ENCODE measurements around the gene FZD10. TPM values are rescaled to one million over a fixed set of nuclear protein-coding genes. Genes with fewer than 3 reads are reported as not detected.

Gene FZD10
- total and polyA plus RNA-seq, 10 donors = 0.02 to 0.20 (median 0.11) TPM; not detected in 5

DNA sequence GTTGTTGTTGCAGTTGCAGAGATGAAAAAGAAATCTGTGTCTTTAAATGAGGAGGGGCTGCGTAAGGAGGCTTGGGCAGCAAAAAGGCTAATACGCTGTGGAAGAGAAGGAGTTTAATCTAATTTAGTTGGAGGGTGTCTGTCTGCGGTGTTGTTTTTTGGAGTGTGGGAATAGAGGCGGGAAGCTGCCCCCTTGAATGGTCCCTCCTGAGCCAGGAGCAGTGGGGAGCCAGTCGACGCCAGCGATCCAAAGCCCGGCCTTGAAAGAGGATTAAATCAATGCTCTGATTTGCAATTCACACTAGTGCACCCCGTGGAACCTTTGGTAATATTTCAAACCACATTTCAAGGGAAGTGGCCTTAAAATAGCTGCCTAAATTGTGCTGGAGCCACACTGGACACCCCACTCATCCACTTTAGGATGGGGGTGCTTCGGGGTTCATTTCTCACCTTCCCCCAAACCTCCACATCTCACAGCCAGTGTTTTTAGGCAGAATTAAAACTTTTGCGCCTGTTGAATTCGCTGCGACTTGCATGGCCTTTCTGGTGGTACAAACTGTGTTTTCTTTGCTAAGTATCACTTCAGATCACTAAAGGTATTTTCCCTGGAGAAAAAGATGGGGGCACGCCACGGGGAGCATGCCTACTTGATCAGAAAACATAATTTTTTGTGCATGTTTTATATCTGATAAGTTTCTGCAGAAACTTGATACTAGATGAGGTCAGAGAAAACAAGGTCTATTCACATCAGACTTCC lies 4.1 kb upstream of the FZD10 start:
- DNase-seq = no peak
- Histone ChIP-seq H3K27ac (no peak overlapping the region), H3K9me3 (no peaks in the 10 kb centered on the region), H3K27me3 (replicated peaks in 1 of 7) (peaks cover 6 to 91% (median 57%) of the 10 kb centered on the region in 7 donors), H3K4me3 (no peak overlapping the region), H3K36me3 (no peaks in the 10 kb centered on the region), H3K4me1 (peaks cover 0 to 25% (median 13%) of the 10 kb centered on the region in 6 donors)
- 23 to 36% (median 28%) methylated on average over 15 of the region's 15 CpGs for WGBS, 5 donors
- TF ChIP-seq POLR2AphosphoS5 (IDR thresholded peaks at IDR 0.05) = no peak
- TF ChIP-seq, protein P1, sequence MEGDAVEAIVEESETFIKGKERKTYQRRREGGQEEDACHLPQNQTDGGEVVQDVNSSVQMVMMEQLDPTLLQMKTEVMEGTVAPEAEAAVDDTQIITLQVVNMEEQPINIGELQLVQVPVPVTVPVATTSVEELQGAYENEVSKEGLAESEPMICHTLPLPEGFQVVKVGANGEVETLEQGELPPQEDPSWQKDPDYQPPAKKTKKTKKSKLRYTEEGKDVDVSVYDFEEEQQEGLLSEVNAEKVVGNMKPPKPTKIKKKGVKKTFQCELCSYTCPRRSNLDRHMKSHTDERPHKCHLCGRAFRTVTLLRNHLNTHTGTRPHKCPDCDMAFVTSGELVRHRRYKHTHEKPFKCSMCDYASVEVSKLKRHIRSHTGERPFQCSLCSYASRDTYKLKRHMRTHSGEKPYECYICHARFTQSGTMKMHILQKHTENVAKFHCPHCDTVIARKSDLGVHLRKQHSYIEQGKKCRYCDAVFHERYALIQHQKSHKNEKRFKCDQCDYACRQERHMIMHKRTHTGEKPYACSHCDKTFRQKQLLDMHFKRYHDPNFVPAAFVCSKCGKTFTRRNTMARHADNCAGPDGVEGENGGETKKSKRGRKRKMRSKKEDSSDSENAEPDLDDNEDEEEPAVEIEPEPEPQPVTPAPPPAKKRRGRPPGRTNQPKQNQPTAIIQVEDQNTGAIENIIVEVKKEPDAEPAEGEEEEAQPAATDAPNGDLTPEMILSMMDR (IDR thresholded peaks at IDR 0.05 in 8 of 11, conservative IDR thresholded peaks at IDR 0.05 in 3 of 11) = no peak
- no peak for TF ChIP-seq POLR2A (IDR thresholded peaks at IDR 0.05)
- intact Hi-C loops (cut with DNase I; ENCODE audit: low total_unique reads) = no loop called here

DNA sequence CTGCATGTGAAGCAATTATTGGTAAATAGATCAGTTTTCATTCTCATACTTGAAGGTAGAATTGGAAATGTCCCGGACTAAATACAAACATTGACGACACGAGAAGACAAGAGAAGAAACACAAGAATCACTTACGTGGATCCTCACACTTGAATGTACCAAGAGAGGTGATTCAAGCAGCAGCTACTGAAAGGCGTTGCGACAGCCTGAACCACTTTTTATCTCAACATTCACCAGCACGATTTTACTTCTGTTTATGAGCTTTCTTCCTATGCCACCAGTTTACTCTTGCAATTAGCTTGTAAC lies 3.6 kb upstream of the FZD10 start:
- 30 to 61% (median 38%) methylated on average over 7 of the region's 7 CpGs for WGBS, 5 donors

DNA sequence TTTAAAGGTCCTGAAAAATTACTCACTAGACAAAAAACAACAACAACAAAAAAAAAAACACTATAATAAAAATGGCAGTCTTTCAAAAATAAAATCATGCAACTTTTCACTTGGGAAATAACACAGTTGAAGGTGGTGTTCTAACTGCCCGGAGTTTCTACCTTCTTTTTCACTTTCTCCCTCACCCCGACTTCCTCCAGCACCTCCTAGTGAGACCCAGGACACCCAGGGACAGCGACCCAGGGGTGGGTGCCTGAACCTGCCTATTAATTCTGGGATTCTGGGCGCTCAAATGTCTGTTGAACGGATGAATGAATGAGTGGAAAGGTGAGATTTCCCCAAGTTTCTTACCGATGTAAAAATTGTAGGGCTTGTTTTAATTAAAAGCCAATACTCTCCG lies 2.0 kb upstream of the FZD10 start:
- H3K27ac ChIP-seq = no peak overlapping the region
- no peaks in the 10 kb centered on the region for H3K9me3 ChIP-seq
- peak overlapping the region in 1 of 8 donors; percentile 23 for H3K4me3 ChIP-seq
- DNase-seq = no peak
- H3K36me3 ChIP-seq = no peaks in the 10 kb centered on the region
- intact Hi-C loops (cut with DNase I; ENCODE audit: low total_unique reads) = no loop called here
- H3K27me3 ChIP-seq (replicated peaks in 1 of 7) = peaks cover 6 to 96% (median 71%) of the 10 kb centered on the region in 7 donors
- 8 to 16% (median 12%) methylated on average over 7 of the region's 7 CpGs for WGBS, 5 donors
- TF ChIP-seq POLR2AphosphoS5 (IDR thresholded peaks at IDR 0.05) (no peak), POLR2A (IDR thresholded peaks at IDR 0.05) (no peak)
- TF ChIP-seq, protein P1 (IDR thresholded peaks at IDR 0.05 in 8 of 11, conservative IDR thresholded peaks at IDR 0.05 in 3 of 11) = no peak
- peaks cover 0 to 28% (median 13%) of the 10 kb centered on the region in 6 donors for H3K4me1 ChIP-seq

More for the DNA sequence above, 3.6 kb upstream of the FZD10 start:
- Histone ChIP-seq H3K27ac (no peak overlapping the region), H3K36me3 (no peaks in the 10 kb centered on the region), H3K9me3 (no peaks in the 10 kb centered on the region), H3K4me3 (no peak overlapping the region), H3K4me1 (peaks cover 0 to 28% (median 13%) of the 10 kb centered on the region in 6 donors), H3K27me3 (replicated peaks in 1 of 7) (peaks cover 6 to 95% (median 62%) of the 10 kb centered on the region in 7 donors)
- TF ChIP-seq, protein P1 (IDR thresholded peaks at IDR 0.05 in 8 of 11, conservative IDR thresholded peaks at IDR 0.05 in 3 of 11) = no peak
- TF ChIP-seq POLR2AphosphoS5 (IDR thresholded peaks at IDR 0.05) = no peak
- no peak for TF ChIP-seq POLR2A (IDR thresholded peaks at IDR 0.05)
- intact Hi-C loops (cut with DNase I; ENCODE audit: low total_unique reads) = no loop called here
- DNase-seq = no peak

DNA sequence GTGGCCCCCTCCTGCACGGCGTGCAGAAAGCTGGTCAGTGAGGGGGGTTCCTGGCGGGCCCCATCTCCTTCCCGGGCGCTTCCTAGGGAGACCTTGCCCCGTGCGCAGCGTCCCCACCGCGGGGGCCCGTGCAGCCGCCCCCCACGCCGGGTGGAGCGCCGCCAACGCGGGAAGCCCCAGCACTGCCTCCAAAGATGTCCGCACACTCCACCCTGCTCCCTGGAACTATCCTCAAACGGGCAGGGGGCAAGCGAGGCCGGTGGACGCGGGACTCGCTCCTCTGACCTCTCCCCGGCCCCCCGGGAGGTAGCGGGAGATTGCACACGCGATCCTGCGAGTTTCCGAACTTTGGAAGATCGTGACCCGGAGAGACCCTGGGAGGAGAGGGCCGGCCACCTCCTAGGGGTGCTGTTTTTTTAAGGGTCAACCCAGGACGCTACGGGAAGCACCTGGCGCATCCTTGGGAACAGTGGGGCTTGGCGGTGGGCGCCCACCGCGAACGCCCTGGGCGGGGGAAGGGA lies 1.5 kb upstream of the FZD10 start:
- TF ChIP-seq, protein P1 (IDR thresholded peaks at IDR 0.05 in 8 of 11, conservative IDR thresholded peaks at IDR 0.05 in 3 of 11) = no peak
- no peak for TF ChIP-seq POLR2A (IDR thresholded peaks at IDR 0.05)
- TF ChIP-seq POLR2AphosphoS5 (IDR thresholded peaks at IDR 0.05) = no peak
- DNase-seq = no peak
- peak overlapping the region in 1 of 8 donors; percentile 23 for H3K4me3 ChIP-seq
- peaks cover 6 to 96% (median 71%) of the 10 kb centered on the region in 7 donors for H3K27me3 ChIP-seq (replicated peaks in 1 of 7)
- H3K9me3 ChIP-seq = no peaks in the 10 kb centered on the region
- H3K27ac ChIP-seq = no peak overlapping the region
- no peaks in the 10 kb centered on the region for H3K36me3 ChIP-seq
- H3K4me1 ChIP-seq = peaks cover 0 to 28% (median 13%) of the 10 kb centered on the region in 6 donors
- 4 to 7% (median 4%) methylated on average over 19 to 44 of the region's 44 CpGs for WGBS, 5 donors
- intact Hi-C loops (cut with DNase I; ENCODE audit: low total_unique reads) = no loop called here

Measured in spleen (tissue), 11 donors.